GM12873 (cell line): ENCODE measurements around the gene RAB14.

Source experiments
- TF ChIP-seq, protein P1 (sequence below): IDR thresholded peaks from 2 replicates; pipeline ENCODE4 v1.5.1; 2012; ENCODE audit warnings: low read depth, mild to moderate bottlenecking, moderate library complexity, low read length, control low read depth; ENCODE audit not compliant: insufficient read depth; ENCODE audit errors: missing control alignments

The RAB14 gene

DNA sequence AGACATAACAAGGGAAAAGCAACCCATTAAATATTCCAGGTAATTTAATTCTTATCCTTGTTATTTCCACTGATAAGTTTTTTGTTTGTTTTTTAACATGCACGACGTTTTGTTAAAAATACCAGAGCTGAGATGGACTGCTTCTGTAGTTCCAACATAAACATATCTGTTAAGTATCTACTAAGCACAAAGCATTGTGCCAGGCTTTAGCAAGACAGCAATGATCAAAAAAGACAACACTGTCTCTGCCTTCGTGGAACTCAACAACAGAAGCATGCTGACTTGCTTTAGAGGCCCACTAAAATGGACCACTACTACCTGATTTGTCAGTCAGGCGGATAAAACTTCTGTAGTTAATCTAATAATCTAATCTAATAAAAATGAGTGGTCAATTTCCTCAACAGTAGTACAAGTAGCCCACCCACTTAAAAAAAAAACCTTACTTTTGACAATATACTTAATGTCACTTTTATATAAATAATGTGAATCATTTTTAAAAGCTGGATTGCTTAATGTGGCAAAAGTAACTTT is 3.1 kb downstream of the RAB14 start:
- TF ChIP-seq, protein P1, sequence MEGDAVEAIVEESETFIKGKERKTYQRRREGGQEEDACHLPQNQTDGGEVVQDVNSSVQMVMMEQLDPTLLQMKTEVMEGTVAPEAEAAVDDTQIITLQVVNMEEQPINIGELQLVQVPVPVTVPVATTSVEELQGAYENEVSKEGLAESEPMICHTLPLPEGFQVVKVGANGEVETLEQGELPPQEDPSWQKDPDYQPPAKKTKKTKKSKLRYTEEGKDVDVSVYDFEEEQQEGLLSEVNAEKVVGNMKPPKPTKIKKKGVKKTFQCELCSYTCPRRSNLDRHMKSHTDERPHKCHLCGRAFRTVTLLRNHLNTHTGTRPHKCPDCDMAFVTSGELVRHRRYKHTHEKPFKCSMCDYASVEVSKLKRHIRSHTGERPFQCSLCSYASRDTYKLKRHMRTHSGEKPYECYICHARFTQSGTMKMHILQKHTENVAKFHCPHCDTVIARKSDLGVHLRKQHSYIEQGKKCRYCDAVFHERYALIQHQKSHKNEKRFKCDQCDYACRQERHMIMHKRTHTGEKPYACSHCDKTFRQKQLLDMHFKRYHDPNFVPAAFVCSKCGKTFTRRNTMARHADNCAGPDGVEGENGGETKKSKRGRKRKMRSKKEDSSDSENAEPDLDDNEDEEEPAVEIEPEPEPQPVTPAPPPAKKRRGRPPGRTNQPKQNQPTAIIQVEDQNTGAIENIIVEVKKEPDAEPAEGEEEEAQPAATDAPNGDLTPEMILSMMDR = no peak

DNA sequence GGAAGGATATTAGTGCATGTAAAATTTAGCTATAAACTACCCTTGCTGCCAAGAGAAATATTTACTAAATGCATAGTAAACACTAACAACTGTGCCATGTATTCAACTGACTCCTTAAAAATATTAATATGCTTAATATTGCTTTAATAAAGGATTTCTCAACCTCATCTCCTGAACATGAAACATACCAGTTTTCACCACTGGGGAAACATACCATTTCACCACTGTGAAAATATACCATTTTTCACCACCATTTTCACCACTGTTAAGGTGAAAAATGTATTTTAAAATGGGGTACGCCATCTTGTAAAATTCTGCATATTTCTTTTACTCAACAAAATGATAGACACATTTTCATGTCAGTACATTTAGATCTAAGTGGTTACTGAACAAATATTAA is 4.5 kb downstream of the RAB14 start:
- TF ChIP-seq, protein P1 = peak; percentile 4

DNA sequence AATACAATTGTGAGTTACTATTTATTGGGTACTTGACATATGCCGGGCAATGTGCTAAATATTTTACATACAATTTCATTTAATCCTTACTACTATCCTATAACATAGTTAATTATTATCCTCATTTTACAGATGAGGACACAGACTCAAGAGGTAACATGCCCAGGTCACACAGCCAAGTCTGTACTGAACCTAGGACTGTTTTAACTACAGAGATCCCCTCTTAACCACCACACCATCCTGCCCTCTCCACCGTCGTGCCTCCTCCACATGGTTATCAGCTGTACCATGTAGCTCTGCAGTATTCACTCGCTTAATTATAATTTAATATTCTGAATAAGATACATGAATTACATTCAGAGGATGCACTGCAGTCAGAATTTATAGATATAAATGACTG is 5.3 kb downstream of the RAB14 start:
- TF ChIP-seq, protein P1 = no peak

DNA sequence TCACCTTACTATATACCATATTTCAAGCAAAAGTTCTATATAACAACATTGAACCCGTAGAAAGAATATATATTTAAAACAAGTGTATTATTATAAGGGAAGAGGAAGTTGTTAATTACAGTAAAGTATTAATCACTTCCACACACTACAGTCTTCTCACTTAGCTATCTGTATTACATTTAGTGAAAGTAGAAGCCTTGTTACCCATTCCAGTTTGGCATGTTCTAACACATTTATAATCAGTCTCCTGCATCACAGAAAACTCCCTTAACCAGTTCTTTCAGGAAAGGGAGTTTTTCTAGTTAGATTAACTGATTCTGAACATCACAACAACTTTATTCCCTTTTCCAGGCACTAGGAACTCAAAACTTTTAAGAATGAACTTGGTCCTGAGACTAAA is 6.9 kb downstream of the RAB14 start:
- TF ChIP-seq, protein P1 = no peak

DNA sequence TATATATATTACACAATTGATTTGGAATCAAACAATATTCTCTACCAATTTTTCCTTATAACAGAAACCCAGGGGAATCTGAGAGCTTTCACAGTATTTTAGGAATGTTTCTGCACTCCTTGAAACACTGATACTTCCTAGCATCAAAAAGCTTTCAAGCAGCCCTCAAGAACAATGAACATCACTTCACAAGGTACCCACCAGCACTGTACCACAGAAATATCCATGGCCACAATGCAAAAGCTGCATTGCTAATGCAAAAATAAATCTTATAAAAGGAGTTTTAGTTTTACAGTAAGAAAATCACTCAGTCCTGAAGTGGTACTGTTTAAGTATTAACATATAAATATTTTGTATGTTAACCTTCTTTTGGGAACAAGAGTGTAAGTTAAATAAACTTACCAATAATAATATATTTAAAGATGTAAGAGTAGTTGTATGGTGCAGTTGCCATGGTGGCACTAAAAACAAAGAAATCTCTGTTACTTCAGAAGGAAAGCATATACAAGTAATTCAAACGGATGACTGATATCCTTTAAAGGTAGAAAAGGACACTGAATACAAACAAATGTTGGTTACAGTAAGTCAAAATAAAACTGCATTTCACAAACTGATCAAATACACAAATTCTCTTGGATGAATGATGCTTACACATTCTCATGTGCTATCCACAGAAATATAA is 8.6 kb downstream of the RAB14 start:
- TF ChIP-seq, protein P1 = no peak

DNA sequence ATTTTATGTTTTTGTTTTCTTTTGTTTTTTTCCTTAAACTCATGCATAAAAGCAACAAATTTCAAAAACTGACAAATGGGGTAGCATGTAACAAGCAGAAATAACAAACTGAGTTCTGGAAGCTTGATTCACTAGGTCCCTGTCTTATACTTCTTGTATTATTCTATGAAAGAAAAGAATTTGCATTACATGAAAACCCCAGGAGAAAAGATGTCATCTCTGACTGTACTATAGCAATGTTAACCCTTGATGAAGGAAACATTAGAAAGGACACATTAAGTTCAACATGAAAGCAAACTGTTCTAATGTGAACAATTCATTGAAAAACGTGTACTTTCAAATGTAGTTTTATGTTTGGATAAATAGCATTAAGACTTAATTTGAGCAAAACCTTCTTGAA is 9.2 kb downstream of the RAB14 start:
- TF ChIP-seq, protein P1 = no peak

DNA sequence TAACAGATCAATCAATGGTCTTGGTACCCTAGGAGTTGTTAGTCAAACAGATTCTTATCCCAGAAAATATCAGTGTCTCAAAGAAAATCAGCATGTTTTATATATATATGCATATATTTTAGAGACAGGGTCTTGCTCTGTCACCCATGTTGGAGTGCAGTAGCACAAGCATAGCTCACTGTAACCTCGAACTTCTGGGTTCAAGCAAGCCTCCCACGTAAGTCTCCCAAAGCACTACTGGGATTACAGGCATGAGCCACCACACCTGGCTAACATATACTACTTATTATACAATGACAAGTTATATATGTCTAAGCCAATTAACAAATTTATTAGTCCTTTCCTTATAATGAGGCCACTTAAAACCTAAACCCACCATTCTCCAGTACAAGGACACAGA is 10.4 kb downstream of the RAB14 start:
- TF ChIP-seq, protein P1 = no peak
